ENCODE data around the gene PLXNA1.

The PLXNA1 gene

GRCh38 chr3:126971891-126972351 lies 11.0 kb upstream of the PLXNA1 start:
- TF ChIP-seq MYC (IDR thresholded peaks at IDR 0.05; ENCODE audit: low read depth, low read length) (no peak), MAX (IDR thresholded peaks at IDR 0.05; ENCODE audit: low read depth, low read length) (no peak), POLR2A (IDR thresholded peaks at IDR 0.05; ENCODE audit: extremely low read depth, insufficient read length) (no peak)
- TF ChIP-seq, protein P1, sequence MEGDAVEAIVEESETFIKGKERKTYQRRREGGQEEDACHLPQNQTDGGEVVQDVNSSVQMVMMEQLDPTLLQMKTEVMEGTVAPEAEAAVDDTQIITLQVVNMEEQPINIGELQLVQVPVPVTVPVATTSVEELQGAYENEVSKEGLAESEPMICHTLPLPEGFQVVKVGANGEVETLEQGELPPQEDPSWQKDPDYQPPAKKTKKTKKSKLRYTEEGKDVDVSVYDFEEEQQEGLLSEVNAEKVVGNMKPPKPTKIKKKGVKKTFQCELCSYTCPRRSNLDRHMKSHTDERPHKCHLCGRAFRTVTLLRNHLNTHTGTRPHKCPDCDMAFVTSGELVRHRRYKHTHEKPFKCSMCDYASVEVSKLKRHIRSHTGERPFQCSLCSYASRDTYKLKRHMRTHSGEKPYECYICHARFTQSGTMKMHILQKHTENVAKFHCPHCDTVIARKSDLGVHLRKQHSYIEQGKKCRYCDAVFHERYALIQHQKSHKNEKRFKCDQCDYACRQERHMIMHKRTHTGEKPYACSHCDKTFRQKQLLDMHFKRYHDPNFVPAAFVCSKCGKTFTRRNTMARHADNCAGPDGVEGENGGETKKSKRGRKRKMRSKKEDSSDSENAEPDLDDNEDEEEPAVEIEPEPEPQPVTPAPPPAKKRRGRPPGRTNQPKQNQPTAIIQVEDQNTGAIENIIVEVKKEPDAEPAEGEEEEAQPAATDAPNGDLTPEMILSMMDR (IDR thresholded peaks at IDR 0.05; ENCODE audit: low read depth, low read length) = no peak
- H3K4me3 ChIP-seq (ENCODE audit: low read depth, low read length) = no peak overlapping the region
- peak; percentile 39 for DNase-seq (ENCODE audit: low read depth)

- no peak for DNase-seq (ENCODE audit: low read depth)
- no peak overlapping the region for H3K4me3 ChIP-seq (ENCODE audit: low read depth, low read length)
- no peak for TF ChIP-seq POLR2A (IDR thresholded peaks at IDR 0.05; ENCODE audit: extremely low read depth, insufficient read length)
- TF ChIP-seq, protein P1 (IDR thresholded peaks at IDR 0.05; ENCODE audit: low read depth, low read length) = peak; percentile 5
These were observed 10.0 kb upstream of the PLXNA1 start for GRCh38 chr3:126972866-126973265.

GRCh38 chr3:126973814-126974213 lies 9.1 kb upstream of the PLXNA1 start:
- TF ChIP-seq MAX (IDR thresholded peaks at IDR 0.05; ENCODE audit: low read depth, low read length) (no peak), MYC (IDR thresholded peaks at IDR 0.05; ENCODE audit: low read depth, low read length) (no peak), POLR2A (IDR thresholded peaks at IDR 0.05; ENCODE audit: extremely low read depth, insufficient read length) (no peak)
- TF ChIP-seq, protein P1 (IDR thresholded peaks at IDR 0.05; ENCODE audit: low read depth, low read length) = no peak
- no peak overlapping the region for H3K4me3 ChIP-seq (ENCODE audit: low read depth, low read length)
- DNase-seq (ENCODE audit: low read depth) = no peak

- DNase-seq (ENCODE audit: low read depth) = no peak
- no peak for TF ChIP-seq POLR2A (IDR thresholded peaks at IDR 0.05; ENCODE audit: extremely low read depth, insufficient read length)
- no peak for TF ChIP-seq MYC (IDR thresholded peaks at IDR 0.05; ENCODE audit: low read depth, low read length)
- TF ChIP-seq MAX (IDR thresholded peaks at IDR 0.05; ENCODE audit: low read depth, low read length) = no peak
- TF ChIP-seq, protein P1 (IDR thresholded peaks at IDR 0.05; ENCODE audit: low read depth, low read length) = no peak
- H3K4me3 ChIP-seq (ENCODE audit: low read depth, low read length) = no peak overlapping the region
These were observed 8.2 kb upstream of the PLXNA1 start for GRCh38 chr3:126974756-126975155.

DNA sequence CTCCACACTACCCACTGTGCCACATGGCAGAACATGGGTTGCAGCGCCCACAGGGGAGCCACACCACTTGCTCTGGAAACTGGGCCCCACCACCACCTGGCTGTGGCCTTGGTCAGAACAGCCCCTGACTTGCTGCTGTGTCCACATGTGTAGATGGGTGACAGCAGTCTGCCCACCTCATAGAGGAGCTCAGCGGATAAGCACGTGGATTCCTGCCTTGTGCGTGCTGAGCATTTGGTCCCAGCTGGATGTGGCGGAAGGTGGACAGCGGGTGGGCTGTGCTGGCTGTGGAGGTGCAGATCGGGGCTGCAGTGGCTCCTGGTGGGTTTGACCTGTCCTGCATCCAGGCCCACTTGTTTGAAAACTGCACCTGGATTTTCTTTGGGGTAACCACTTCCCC lies 6.0 kb upstream of the PLXNA1 start:
- DNase-seq (ENCODE audit: low read depth) = no peak
- TF ChIP-seq MYC (IDR thresholded peaks at IDR 0.05; ENCODE audit: low read depth, low read length) (no peak), POLR2A (IDR thresholded peaks at IDR 0.05; ENCODE audit: extremely low read depth, insufficient read length) (no peak), MAX (IDR thresholded peaks at IDR 0.05; ENCODE audit: low read depth, low read length) (no peak)
- TF ChIP-seq, protein P1 (IDR thresholded peaks at IDR 0.05; ENCODE audit: low read depth, low read length) = no peak
- H3K4me3 ChIP-seq (ENCODE audit: low read depth, low read length) = no peak overlapping the region

- no peak for DNase-seq (ENCODE audit: low read depth)
- H3K4me3 ChIP-seq (ENCODE audit: low read depth, low read length) = no peak overlapping the region
- TF ChIP-seq, protein P1 (IDR thresholded peaks at IDR 0.05; ENCODE audit: low read depth, low read length) = no peak
- TF ChIP-seq MAX (IDR thresholded peaks at IDR 0.05; ENCODE audit: low read depth, low read length) = no peak
- no peak for TF ChIP-seq POLR2A (IDR thresholded peaks at IDR 0.05; ENCODE audit: extremely low read depth, insufficient read length)
- no peak for TF ChIP-seq MYC (IDR thresholded peaks at IDR 0.05; ENCODE audit: low read depth, low read length)
These were observed 5.1 kb upstream of the PLXNA1 start for GRCh38 chr3:126977821-126978220.
